HFFc6 (cell line): ENCODE results near the gene RRAS. TPM values are rescaled to one million over a fixed set of nuclear protein-coding genes. Genes with fewer than 3 reads are reported as not detected.

Source experiments
- DNase-seq: peaks from one replicate; pipeline ENCODE4 v3.0.0-alpha.2; 2018
- H3K27ac Mint-ChIP-seq: 2 replicates; pipeline ENCODE4 v1.8.0; 2020; ENCODE audit warnings: mild to moderate bottlenecking, mixed read lengths
- H3K27me3 Mint-ChIP-seq: 2 replicates; pipeline ENCODE4 v1.8.0; 2021; ENCODE audit warnings: mild to moderate bottlenecking, moderate library complexity, mixed read lengths; ENCODE audit not compliant: insufficient read depth
- H3K36me3 Mint-ChIP-seq: 2 replicates; pipeline ENCODE4 v1.8.0; 2021; ENCODE audit warnings: low read depth, mixed read lengths
- H3K4me1 Mint-ChIP-seq: 2 replicates; pipeline ENCODE4 v1.8.0; 2020; ENCODE audit warnings: low read depth, mixed read lengths
- H3K4me3 Mint-ChIP-seq: 2 replicates; pipeline ENCODE4 v1.8.0; 2020; ENCODE audit warnings: mild to moderate bottlenecking, moderate library complexity, mixed read lengths
- H3K9me3 Mint-ChIP-seq: 2 replicates; pipeline ENCODE4 v1.8.0; 2020; ENCODE audit warnings: mild to moderate bottlenecking, mixed read lengths
- CTCF ChIP-seq: fragments of 200-600 bp; sonication (generic); IDR thresholded peaks from 2 replicates; pipeline ENCODE4 v1.5.0; 2021; ENCODE audit warnings: antibody characterized with exemption, mild to moderate bottlenecking
- total RNA-seq, 6 experiments: library from RNA; stranded (reverse); fragmentation: NEBNext Ultra II Directional; extraction: Animal tissue kit (Norgen Biotek cat#: 25700); gene quantifications; 2 replicates in 1 of 6; 3 replicates in 5 of 6; pipeline ENCODE4 v1.2.3, GENCODE V29; 2021

Gene RRAS
- total RNA-seq, 6 experiments from 2014 or later, result 130 to 162 (median 133) TPM

GRCh38 chr19:49665036-49665350 is 25.1 kb upstream of the RRAS start:
- Mint-ChIP-seq H3K4me3 (peak overlapping the region; percentile 93), H3K27me3 (peaks cover 11% of the 10 kb centered on the region), H3K27ac (peak overlapping the region; percentile 85), H3K4me1 (peaks cover 22% of the 10 kb centered on the region), H3K36me3 (peaks cover 9% of the 10 kb centered on the region; the same call in 1 of the 2 replicates), H3K9me3 (no peaks in the 10 kb centered on the region)
- no peak for DNase-seq
- no peak for TF ChIP-seq CTCF

GRCh38 chr19:49664171-49665035 is 24.5 kb upstream of the RRAS start:
- Mint-ChIP-seq H3K36me3 (peaks cover 10% of the 10 kb centered on the region; the same call in 1 of the 2 replicates), H3K4me3 (peak overlapping the region; percentile 93), H3K9me3 (no peaks in the 10 kb centered on the region), H3K27ac (peak overlapping the region; percentile 85), H3K27me3 (peaks cover 11% of the 10 kb centered on the region), H3K4me1 (peaks cover 22% of the 10 kb centered on the region)
- DNase-seq, result peak; percentile 79
- TF ChIP-seq CTCF, result 0 out of 2 replicates have a peak, but pooled peaks have one; percentile 10

GRCh38 chr19:49663224-49663623 is 23.3 kb upstream of the RRAS start:
- no peak for DNase-seq
- H3K4me1 Mint-ChIP-seq, result peaks cover 22% of the 10 kb centered on the region
- H3K27me3 Mint-ChIP-seq, result peaks cover 11% of the 10 kb centered on the region
- H3K36me3 Mint-ChIP-seq, result peaks cover 7% of the 10 kb centered on the region; the same call in 1 of the 2 replicates
- no peaks in the 10 kb centered on the region for H3K9me3 Mint-ChIP-seq
- TF ChIP-seq CTCF, result no peak
- H3K4me3 Mint-ChIP-seq, result no peak overlapping the region; the same call in 1 of the 2 replicates
- peak overlapping the region; percentile 85; the same call in 1 of the 2 replicates for H3K27ac Mint-ChIP-seq

- no peak overlapping the region for H3K4me3 Mint-ChIP-seq
- H3K9me3 Mint-ChIP-seq, result no peaks in the 10 kb centered on the region
- no peak overlapping the region for H3K27ac Mint-ChIP-seq
- peaks cover 11% of the 10 kb centered on the region for H3K27me3 Mint-ChIP-seq
- DNase-seq, result no peak
- H3K36me3 Mint-ChIP-seq, result peaks cover 12% of the 10 kb centered on the region; the same call in 1 of the 2 replicates
- TF ChIP-seq CTCF, result no peak
- H3K4me1 Mint-ChIP-seq, result peaks cover 16% of the 10 kb centered on the region
Measured at GRCh38 chr19:49662011-49662410, 22.1 kb upstream of the RRAS start.

- H3K4me3 Mint-ChIP-seq, result no peak overlapping the region
- H3K9me3 Mint-ChIP-seq, result no peaks in the 10 kb centered on the region
- H3K4me1 Mint-ChIP-seq, result peaks cover 8% of the 10 kb centered on the region
- DNase-seq, result no peak
- H3K27ac Mint-ChIP-seq, result no peak overlapping the region; the same call in 1 of the 2 replicates
- H3K27me3 Mint-ChIP-seq, result peaks cover 8% of the 10 kb centered on the region
- peaks cover 12% of the 10 kb centered on the region; the same call in 1 of the 2 replicates for H3K36me3 Mint-ChIP-seq
- no peak for TF ChIP-seq CTCF
Measured at GRCh38 chr19:49660338-49660961, 20.5 kb upstream of the RRAS start.
